ENCODE measurements around the gene TAAR1. TPM values are rescaled to one million over a fixed set of nuclear protein-coding genes. Genes with fewer than 3 reads are reported as not detected.

Gene TAAR1
- total RNA-seq, 1 experiment from 2014 or later: not detected

DNA sequence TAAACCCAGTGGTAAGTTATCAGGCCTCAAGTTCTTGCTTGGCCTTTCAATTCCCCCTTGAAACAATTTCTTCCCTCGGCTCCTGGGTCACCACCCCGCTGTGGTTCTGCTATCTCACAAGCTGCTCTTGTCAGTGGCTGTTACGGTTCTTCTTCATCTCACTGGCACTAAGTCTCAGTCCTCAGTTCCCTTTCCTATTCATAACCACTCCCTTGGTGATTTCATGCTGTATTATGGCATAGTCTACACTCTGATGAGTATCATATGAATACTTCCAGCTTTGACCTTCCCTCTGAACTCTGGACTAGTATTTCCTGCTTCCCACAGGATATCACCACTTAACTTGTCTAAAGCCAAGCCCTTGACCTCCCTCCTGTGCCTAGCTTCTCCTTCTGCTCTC is 7.9 kb downstream of the TAAR1 start (continued):
- TF ChIP-seq, protein P1, sequence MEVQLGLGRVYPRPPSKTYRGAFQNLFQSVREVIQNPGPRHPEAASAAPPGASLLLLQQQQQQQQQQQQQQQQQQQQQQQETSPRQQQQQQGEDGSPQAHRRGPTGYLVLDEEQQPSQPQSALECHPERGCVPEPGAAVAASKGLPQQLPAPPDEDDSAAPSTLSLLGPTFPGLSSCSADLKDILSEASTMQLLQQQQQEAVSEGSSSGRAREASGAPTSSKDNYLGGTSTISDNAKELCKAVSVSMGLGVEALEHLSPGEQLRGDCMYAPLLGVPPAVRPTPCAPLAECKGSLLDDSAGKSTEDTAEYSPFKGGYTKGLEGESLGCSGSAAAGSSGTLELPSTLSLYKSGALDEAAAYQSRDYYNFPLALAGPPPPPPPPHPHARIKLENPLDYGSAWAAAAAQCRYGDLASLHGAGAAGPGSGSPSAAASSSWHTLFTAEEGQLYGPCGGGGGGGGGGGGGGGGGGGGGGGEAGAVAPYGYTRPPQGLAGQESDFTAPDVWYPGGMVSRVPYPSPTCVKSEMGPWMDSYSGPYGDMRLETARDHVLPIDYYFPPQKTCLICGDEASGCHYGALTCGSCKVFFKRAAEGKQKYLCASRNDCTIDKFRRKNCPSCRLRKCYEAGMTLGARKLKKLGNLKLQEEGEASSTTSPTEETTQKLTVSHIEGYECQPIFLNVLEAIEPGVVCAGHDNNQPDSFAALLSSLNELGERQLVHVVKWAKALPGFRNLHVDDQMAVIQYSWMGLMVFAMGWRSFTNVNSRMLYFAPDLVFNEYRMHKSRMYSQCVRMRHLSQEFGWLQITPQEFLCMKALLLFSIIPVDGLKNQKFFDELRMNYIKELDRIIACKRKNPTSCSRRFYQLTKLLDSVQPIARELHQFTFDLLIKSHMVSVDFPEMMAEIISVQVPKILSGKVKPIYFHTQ (CRISPR knock-in tag; IDR thresholded peaks at IDR 0.05): no peak
- TF ChIP-seq, protein P2, sequence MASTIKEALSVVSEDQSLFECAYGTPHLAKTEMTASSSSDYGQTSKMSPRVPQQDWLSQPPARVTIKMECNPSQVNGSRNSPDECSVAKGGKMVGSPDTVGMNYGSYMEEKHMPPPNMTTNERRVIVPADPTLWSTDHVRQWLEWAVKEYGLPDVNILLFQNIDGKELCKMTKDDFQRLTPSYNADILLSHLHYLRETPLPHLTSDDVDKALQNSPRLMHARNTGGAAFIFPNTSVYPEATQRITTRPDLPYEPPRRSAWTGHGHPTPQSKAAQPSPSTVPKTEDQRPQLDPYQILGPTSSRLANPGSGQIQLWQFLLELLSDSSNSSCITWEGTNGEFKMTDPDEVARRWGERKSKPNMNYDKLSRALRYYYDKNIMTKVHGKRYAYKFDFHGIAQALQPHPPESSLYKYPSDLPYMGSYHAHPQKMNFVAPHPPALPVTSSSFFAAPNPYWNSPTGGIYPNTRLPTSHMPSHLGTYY (CRISPR knock-in tag; IDR thresholded peaks at IDR 0.05): no peak
- TF ChIP-seq, protein P3, sequence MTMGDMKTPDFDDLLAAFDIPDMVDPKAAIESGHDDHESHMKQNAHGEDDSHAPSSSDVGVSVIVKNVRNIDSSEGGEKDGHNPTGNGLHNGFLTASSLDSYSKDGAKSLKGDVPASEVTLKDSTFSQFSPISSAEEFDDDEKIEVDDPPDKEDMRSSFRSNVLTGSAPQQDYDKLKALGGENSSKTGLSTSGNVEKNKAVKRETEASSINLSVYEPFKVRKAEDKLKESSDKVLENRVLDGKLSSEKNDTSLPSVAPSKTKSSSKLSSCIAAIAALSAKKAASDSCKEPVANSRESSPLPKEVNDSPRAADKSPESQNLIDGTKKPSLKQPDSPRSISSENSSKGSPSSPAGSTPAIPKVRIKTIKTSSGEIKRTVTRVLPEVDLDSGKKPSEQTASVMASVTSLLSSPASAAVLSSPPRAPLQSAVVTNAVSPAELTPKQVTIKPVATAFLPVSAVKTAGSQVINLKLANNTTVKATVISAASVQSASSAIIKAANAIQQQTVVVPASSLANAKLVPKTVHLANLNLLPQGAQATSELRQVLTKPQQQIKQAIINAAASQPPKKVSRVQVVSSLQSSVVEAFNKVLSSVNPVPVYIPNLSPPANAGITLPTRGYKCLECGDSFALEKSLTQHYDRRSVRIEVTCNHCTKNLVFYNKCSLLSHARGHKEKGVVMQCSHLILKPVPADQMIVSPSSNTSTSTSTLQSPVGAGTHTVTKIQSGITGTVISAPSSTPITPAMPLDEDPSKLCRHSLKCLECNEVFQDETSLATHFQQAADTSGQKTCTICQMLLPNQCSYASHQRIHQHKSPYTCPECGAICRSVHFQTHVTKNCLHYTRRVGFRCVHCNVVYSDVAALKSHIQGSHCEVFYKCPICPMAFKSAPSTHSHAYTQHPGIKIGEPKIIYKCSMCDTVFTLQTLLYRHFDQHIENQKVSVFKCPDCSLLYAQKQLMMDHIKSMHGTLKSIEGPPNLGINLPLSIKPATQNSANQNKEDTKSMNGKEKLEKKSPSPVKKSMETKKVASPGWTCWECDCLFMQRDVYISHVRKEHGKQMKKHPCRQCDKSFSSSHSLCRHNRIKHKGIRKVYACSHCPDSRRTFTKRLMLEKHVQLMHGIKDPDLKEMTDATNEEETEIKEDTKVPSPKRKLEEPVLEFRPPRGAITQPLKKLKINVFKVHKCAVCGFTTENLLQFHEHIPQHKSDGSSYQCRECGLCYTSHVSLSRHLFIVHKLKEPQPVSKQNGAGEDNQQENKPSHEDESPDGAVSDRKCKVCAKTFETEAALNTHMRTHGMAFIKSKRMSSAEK (CRISPR knock-in tag; IDR thresholded peaks at IDR 0.05; ENCODE audit: borderline replicate concordance): no peak

DNA sequence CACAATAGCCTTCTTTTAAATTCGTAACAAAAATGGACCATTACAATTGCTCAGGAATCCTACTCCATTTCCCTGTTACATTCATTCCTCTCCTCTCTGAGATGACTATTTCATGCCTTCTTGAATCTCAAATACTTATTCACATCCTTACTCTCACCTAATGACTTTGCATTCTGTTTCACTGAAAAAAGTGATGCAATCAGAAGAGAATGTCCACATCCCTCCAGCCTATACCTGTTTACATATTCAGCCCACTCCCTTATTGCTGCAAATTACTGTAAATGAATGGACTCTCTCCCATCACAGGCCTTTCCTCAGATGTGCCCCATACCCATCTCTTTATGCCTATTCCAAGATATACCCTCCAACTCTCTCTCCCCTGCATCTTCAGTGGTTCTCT is 8.6 kb downstream of the TAAR1 start:
- POLR2A ChIA-PET: no interaction called here
- H3K9me3 Mint-ChIP-seq: no peaks in the 10 kb centered on the region
- H3K36me3 Mint-ChIP-seq: no peaks in the 10 kb centered on the region
- H3K27ac Mint-ChIP-seq: no peak overlapping the region
- TF ChIP-seq, protein P4, sequence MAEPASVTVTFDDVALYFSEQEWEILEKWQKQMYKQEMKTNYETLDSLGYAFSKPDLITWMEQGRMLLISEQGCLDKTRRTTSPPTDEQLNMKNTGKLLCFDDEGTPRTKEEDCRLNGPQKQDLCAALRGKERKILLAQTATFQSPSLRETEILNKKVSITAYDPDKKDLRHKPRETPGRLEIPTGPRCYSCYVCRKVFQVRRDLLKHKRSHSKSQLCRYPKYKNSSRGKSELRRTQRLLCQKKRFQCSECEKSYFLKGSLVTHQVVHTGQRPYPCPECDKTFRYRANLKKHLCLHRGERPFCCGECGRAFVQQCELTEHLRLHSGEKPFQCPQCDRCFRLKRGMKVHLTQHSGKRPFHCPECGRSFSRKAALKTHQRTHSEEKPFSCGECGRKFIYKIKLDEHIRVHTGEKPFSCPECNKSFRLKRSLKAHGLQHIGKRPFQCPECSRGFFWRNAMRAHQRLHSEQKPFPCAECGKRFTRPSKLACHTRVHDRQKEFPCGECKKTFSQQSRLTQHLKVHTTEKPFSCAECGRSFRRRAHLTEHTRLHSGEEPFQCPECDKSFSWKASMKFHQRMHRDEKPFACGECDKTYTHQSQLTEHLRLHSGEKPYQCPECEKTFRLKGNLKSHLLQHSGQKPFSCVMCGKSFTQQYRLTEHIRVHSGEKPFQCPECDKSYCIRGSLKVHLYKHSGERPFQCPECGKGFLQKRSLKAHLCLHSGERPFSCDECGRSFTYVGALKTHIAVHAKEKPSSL (CRISPR knock-in tag; conservative IDR thresholded peaks at IDR 0.05): no peak
- TF ChIP-seq SP1 (CRISPR knock-in tag; conservative IDR thresholded peaks at IDR 0.05) (no peak), NFYB (CRISPR knock-in tag; conservative IDR thresholded peaks at IDR 0.05; ENCODE audit: low read depth) (no peak), GABPB1 (CRISPR knock-in tag; IDR thresholded peaks at IDR 0.05) (no peak; the same call in 1 of the 2 replicates), ZNF423 (CRISPR knock-in tag; IDR thresholded peaks at IDR 0.05) (no peak), ZNF317 (CRISPR knock-in tag; IDR thresholded peaks at IDR 0.05; ENCODE audit: borderline replicate concordance, low read depth) (no peak)
- TF ChIP-seq, protein P5, sequence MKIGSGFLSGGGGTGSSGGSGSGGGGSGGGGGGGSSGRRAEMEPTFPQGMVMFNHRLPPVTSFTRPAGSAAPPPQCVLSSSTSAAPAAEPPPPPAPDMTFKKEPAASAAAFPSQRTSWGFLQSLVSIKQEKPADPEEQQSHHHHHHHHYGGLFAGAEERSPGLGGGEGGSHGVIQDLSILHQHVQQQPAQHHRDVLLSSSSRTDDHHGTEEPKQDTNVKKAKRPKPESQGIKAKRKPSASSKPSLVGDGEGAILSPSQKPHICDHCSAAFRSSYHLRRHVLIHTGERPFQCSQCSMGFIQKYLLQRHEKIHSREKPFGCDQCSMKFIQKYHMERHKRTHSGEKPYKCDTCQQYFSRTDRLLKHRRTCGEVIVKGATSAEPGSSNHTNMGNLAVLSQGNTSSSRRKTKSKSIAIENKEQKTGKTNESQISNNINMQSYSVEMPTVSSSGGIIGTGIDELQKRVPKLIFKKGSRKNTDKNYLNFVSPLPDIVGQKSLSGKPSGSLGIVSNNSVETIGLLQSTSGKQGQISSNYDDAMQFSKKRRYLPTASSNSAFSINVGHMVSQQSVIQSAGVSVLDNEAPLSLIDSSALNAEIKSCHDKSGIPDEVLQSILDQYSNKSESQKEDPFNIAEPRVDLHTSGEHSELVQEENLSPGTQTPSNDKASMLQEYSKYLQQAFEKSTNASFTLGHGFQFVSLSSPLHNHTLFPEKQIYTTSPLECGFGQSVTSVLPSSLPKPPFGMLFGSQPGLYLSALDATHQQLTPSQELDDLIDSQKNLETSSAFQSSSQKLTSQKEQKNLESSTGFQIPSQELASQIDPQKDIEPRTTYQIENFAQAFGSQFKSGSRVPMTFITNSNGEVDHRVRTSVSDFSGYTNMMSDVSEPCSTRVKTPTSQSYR (CRISPR knock-in tag; IDR thresholded peaks at IDR 0.05): no peak
- TF ChIP-seq, protein P6, sequence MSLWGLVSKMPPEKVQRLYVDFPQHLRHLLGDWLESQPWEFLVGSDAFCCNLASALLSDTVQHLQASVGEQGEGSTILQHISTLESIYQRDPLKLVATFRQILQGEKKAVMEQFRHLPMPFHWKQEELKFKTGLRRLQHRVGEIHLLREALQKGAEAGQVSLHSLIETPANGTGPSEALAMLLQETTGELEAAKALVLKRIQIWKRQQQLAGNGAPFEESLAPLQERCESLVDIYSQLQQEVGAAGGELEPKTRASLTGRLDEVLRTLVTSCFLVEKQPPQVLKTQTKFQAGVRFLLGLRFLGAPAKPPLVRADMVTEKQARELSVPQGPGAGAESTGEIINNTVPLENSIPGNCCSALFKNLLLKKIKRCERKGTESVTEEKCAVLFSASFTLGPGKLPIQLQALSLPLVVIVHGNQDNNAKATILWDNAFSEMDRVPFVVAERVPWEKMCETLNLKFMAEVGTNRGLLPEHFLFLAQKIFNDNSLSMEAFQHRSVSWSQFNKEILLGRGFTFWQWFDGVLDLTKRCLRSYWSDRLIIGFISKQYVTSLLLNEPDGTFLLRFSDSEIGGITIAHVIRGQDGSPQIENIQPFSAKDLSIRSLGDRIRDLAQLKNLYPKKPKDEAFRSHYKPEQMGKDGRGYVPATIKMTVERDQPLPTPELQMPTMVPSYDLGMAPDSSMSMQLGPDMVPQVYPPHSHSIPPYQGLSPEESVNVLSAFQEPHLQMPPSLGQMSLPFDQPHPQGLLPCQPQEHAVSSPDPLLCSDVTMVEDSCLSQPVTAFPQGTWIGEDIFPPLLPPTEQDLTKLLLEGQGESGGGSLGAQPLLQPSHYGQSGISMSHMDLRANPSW (CRISPR knock-in tag; conservative IDR thresholded peaks at IDR 0.05; ENCODE audit: low read depth): no peak
- TF ChIP-seq, protein P7, sequence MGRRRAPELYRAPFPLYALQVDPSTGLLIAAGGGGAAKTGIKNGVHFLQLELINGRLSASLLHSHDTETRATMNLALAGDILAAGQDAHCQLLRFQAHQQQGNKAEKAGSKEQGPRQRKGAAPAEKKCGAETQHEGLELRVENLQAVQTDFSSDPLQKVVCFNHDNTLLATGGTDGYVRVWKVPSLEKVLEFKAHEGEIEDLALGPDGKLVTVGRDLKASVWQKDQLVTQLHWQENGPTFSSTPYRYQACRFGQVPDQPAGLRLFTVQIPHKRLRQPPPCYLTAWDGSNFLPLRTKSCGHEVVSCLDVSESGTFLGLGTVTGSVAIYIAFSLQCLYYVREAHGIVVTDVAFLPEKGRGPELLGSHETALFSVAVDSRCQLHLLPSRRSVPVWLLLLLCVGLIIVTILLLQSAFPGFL (CRISPR knock-in tag; IDR thresholded peaks at IDR 0.05; ENCODE audit: borderline replicate concordance): no peak
- TF ChIP-seq, protein P8, sequence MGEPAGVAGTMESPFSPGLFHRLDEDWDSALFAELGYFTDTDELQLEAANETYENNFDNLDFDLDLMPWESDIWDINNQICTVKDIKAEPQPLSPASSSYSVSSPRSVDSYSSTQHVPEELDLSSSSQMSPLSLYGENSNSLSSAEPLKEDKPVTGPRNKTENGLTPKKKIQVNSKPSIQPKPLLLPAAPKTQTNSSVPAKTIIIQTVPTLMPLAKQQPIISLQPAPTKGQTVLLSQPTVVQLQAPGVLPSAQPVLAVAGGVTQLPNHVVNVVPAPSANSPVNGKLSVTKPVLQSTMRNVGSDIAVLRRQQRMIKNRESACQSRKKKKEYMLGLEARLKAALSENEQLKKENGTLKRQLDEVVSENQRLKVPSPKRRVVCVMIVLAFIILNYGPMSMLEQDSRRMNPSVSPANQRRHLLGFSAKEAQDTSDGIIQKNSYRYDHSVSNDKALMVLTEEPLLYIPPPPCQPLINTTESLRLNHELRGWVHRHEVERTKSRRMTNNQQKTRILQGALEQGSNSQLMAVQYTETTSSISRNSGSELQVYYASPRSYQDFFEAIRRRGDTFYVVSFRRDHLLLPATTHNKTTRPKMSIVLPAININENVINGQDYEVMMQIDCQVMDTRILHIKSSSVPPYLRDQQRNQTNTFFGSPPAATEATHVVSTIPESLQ (CRISPR knock-in tag; IDR thresholded peaks at IDR 0.05): no peak
- H3K4me3 Mint-ChIP-seq: no peak overlapping the region
- no peaks in the 10 kb centered on the region for H3K4me1 Mint-ChIP-seq
- DNase-seq (ENCODE audit: low spot score) (no peak), ATAC-seq (no peak)
- CTCF ChIA-PET: no interaction called here
- H3K27me3 Mint-ChIP-seq (ENCODE audit: low read depth): no peaks in the 10 kb centered on the region

All from WTC11 (cell line).